DND-41 (cell line): ENCODE data around the gene TAGAP.

Experiments used
- ATAC-seq: fragments of 200-7000 bp; cut with Tn5 transposase; 3 replicates; pipeline ENCODE4 v1.9.1; 2021; ENCODE audit warnings: low read depth; ENCODE audit not compliant: insufficient read depth
- DNase-seq: peaks from one replicate; pipeline ENCODE4 v3.0.0-alpha.2; 2020
- H2AFZ ChIP-seq: 2 replicates; pipeline ENCODE4 v1.6.0; 2012; ENCODE audit warnings: low read depth, low read length
- H3K27ac ChIP-seq: 2 replicates; pipeline ENCODE4 v1.5.1; 2012; ENCODE audit warnings: low read length, inconsistent platforms
- H3K27me3 ChIP-seq: fragments of 200-600 bp; sonication (generic); 2 replicates; pipeline ENCODE4 v1.6.0; 2012; ENCODE audit warnings: low read length, mild to moderate bottlenecking, inconsistent platforms; ENCODE audit not compliant: insufficient read depth, poor library complexity
- H3K36me3 ChIP-seq: 2 replicates; pipeline ENCODE4 v1.5.1; 2012; ENCODE audit warnings: low read length, inconsistent platforms; ENCODE audit not compliant: insufficient read depth
- H3K4me1 ChIP-seq: 2 replicates; pipeline ENCODE4 v1.5.1; 2012; ENCODE audit warnings: mild to moderate bottlenecking, low read length; ENCODE audit not compliant: insufficient read depth
- H3K4me2 ChIP-seq: 2 replicates; pipeline ENCODE4 v1.6.0; 2012; ENCODE audit warnings: mild to moderate bottlenecking, moderate library complexity, low read length, inconsistent platforms; ENCODE audit not compliant: insufficient read depth
- H3K4me3 ChIP-seq, 2 experiments: fragments of 200-600 bp in 1 of 2; shearing (Covaris generic) in 1 of 2; 2 replicates each; pipeline ENCODE4 v1.5.1; 2012 to 2016; ENCODE audit warnings: inconsistent platforms in 2 of 2, low read length in 2 of 2, mild to moderate bottlenecking in 2 of 2, low read depth in 1 of 2, moderate library complexity in 1 of 2
- H3K79me2 ChIP-seq: 2 replicates; pipeline ENCODE4 v1.6.0; 2012; ENCODE audit warnings: low read length, inconsistent platforms; ENCODE audit not compliant: insufficient read depth
- H3K9ac ChIP-seq: 2 replicates; pipeline ENCODE4 v1.6.0; 2012; ENCODE audit warnings: low read depth, mild to moderate bottlenecking, inconsistent platforms, low read length, moderate library complexity
- H3K9me3 ChIP-seq: 2 replicates; pipeline ENCODE4 v1.5.1; 2012; ENCODE audit warnings: low read length, moderate library complexity, mild to moderate bottlenecking, inconsistent platforms; ENCODE audit not compliant: insufficient read depth, severe bottlenecking
- H4K20me1 ChIP-seq: 2 replicates; pipeline ENCODE4 v1.6.0; 2012; ENCODE audit warnings: low read length; ENCODE audit not compliant: insufficient read depth
- CTCF ChIP-seq: IDR thresholded peaks from 2 replicates; pipeline ENCODE4 v1.5.1; 2012; ENCODE audit warnings: borderline replicate concordance, low read length, moderate library complexity, mild to moderate bottlenecking; ENCODE audit not compliant: poor library complexity, severe bottlenecking; ENCODE audit errors: extremely low read depth
- EZH2 ChIP-seq: IDR thresholded peaks from 3 replicates; pipeline ENCODE4 v1.6.1; 2012; ENCODE audit warnings: borderline replicate concordance, low read depth, mild to moderate bottlenecking, moderate library complexity, low read length, inconsistent platforms; ENCODE audit not compliant: severe bottlenecking

Gene TAGAP

DNA sequence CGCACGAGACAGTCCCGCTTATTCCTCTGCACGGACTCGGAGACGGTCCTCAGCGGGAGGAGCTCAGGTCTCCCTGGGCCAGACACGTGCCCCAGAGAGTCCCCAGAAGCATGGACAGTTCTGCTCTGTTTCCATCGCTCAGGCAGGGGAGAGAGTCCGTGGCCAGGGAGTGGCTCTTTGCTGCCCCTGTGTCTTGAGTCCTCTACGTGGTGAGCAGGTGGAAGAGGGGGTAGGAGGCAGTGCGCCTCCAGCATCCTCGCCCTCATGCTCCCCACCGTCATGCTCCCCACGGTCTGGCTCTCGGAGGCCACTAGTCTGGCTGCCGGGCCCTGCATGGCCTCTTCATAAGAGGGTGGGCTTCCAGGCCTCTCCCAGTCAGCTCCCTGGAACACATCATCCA, 8.9 kb downstream of the TAGAP start:
- Histone ChIP-seq H3K9ac (no peak overlapping the region), H3K4me1 (no peaks in the 10 kb centered on the region; the same call in 1 of the 2 replicates), H3K4me3 (no peak overlapping the region), H3K36me3 (peaks cover 56% of the 10 kb centered on the region), H3K4me2 (no peak overlapping the region), H2AFZ (no peak overlapping the region), H4K20me1 (peaks cover 5% of the 10 kb centered on the region; the same call in 1 of the 2 replicates), H3K27ac (no peak overlapping the region), H3K27me3 (no peaks in the 10 kb centered on the region), H3K9me3 (no peaks in the 10 kb centered on the region), H3K79me2 (no peaks in the 10 kb centered on the region)
- ATAC-seq (no peak), DNase-seq (no peak)
- TF ChIP-seq EZH2 (no peak), CTCF (no peak)

DNA sequence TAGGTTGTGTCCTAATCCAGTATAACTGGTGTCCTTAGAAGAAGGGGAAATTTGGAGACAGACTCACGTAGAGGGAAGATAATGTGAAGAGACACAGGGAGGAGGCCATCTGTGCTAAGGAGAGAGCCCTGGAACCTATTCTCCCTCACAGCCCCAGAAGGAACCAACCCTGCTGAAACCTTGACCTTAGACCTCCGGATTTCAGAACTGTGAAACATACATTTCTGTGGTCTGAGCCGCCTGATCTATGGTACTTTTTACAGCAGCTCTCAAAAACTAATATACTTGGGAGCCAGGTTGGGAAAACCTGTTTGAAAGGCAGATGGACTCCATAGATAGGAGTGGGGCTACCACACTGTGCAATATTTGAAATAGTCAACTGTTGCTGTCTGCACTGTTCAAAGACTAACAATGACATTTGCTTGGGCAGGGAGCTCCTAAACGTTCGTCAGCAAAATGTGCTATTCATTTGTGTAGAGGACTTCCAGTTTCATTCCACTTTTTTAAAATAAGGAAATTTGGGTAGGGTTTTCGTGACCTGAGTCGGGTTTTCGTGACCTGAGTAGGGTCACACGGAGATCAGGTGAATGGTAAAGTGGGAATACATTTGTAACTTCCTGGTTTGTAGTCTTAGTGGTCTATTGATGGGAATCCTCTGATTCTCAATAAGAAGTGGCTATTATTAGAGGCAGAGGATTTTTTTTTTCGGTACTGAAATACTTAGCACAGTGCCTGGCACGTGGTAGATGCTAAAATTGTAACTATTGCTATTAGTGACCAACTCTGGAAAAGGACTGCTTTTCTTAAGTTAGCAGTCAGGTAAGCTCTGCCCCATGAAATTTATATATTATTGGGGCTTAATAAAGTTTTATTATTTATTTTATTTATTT, 11.4 kb downstream of the TAGAP start:
- TF ChIP-seq CTCF (no peak), EZH2 (no peak)
- Histone ChIP-seq H3K36me3 (peaks cover 32% of the 10 kb centered on the region), H3K79me2 (no peaks in the 10 kb centered on the region), H4K20me1 (peaks cover 5% of the 10 kb centered on the region; the same call in 1 of the 2 replicates), H3K4me1 (no peaks in the 10 kb centered on the region), H2AFZ (no peak overlapping the region), H3K4me3 (no peak overlapping the region), H3K9ac (no peak overlapping the region), H3K4me2 (no peak overlapping the region), H3K27ac (no peak overlapping the region), H3K27me3 (no peaks in the 10 kb centered on the region), H3K9me3 (no peaks in the 10 kb centered on the region)
- ATAC-seq (peak; percentile 19; the same call in 1 of the 3 replicates), DNase-seq (no peak)

- H3K4me2 ChIP-seq = no peak overlapping the region
- no peak for ATAC-seq
- no peak overlapping the region for H3K27ac ChIP-seq
- no peak overlapping the region for H2AFZ ChIP-seq
- TF ChIP-seq CTCF (no peak), EZH2 (no peak)
- peaks cover 5% of the 10 kb centered on the region; the same call in 1 of the 2 replicates for H4K20me1 ChIP-seq
- no peaks in the 10 kb centered on the region for H3K9me3 ChIP-seq
- H3K36me3 ChIP-seq = peaks cover 20% of the 10 kb centered on the region
- H3K4me3 ChIP-seq = no peak overlapping the region
- no peak for DNase-seq
- H3K9ac ChIP-seq = no peak overlapping the region
- no peaks in the 10 kb centered on the region for H3K27me3 ChIP-seq
- H3K4me1 ChIP-seq = no peaks in the 10 kb centered on the region
- H3K79me2 ChIP-seq = no peaks in the 10 kb centered on the region
Observed at GRCh38 chr6:159031846-159032245, 12.9 kb downstream of the TAGAP start.
